Muscle layer of duodenum (tissue), 2 donors: ENCODE measurements around the gene SYDE1.

Source experiments
- H3K27ac ChIP-seq: one replicate; pipeline ENCODE4 v1.7.0; 2013; ENCODE audit warnings: mild to moderate bottlenecking, low read length
- H3K27me3 ChIP-seq: one replicate; pipeline ENCODE4 v1.7.0; 2013; ENCODE audit warnings: low read depth, mild to moderate bottlenecking, control low read depth, low read length
- H3K36me3 ChIP-seq, 2 donors: one replicate each; pipeline ENCODE4 v1.7.0; 2013; ENCODE audit warnings: low read length in 2 of 2, control low read depth in 1 of 2, mild to moderate bottlenecking in 1 of 2; ENCODE audit not compliant: insufficient read depth in 2 of 2, control insufficient read depth in 1 of 2
- H3K4me1 ChIP-seq, 2 donors: one replicate each; pipeline ENCODE4 v1.7.0; 2013; ENCODE audit warnings: low read length in 2 of 2, mild to moderate bottlenecking in 2 of 2, control low read depth in 1 of 2, moderate library complexity in 1 of 2; ENCODE audit not compliant: insufficient read depth in 2 of 2, control insufficient read depth in 1 of 2
- H3K4me3 ChIP-seq, 2 donors: one replicate each; pipeline ENCODE4 v1.7.0; 2013; ENCODE audit warnings: low read length in 2 of 2, low read depth in 1 of 2, mild to moderate bottlenecking in 1 of 2
- H3K9me3 ChIP-seq, 2 donors: one replicate each; pipeline ENCODE4 v1.7.0; 2013; ENCODE audit warnings: low read length in 2 of 2, control low read depth in 1 of 2, mild to moderate bottlenecking in 1 of 2; ENCODE audit not compliant: control insufficient read depth in 1 of 2
- donor health status: healthy.

The SYDE1 gene

GRCh38 chr19:15109768-15110417, 2.7 kb downstream of the SYDE1 start:
- H3K4me3 ChIP-seq, result no peak overlapping the region
- no peak overlapping the region for H3K27ac ChIP-seq
- peaks cover 0 to 17% of the 10 kb centered on the region in 2 donors for H3K4me1 ChIP-seq
- H3K27me3 ChIP-seq, result no peaks in the 10 kb centered on the region
- no peaks in the 10 kb centered on the region for H3K9me3 ChIP-seq
- peaks cover 12 to 46% of the 10 kb centered on the region in 2 donors for H3K36me3 ChIP-seq

GRCh38 chr19:15110418-15110815, 3.2 kb downstream of the SYDE1 start:
- Histone ChIP-seq H3K27ac (no peak overlapping the region), H3K36me3 (peaks cover 13 to 51% of the 10 kb centered on the region in 2 donors), H3K4me3 (no peak overlapping the region), H3K9me3 (no peaks in the 10 kb centered on the region), H3K27me3 (no peaks in the 10 kb centered on the region), H3K4me1 (peaks cover 0 to 22% of the 10 kb centered on the region in 2 donors)

DNA sequence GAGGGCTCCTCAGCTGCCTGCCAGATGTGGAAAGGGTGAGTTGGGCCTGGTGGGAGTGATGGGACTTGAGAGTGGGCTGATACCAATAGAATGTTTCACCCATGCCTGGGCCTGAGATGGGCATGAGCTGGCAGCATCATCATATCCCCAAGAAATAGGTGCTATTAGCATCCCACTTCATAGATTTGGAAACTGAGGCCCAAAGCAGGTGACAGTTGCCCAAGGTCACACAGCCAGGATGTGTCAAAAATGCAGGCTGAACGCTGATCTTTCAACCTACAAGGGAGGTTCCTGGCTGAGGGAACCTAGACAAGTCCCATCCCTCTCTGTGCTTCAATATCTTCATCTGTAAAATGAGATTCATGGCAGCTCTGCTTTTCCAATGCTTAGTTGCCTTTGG, 4.6 kb downstream of the SYDE1 start:
- Histone ChIP-seq H3K9me3 (no peaks in the 10 kb centered on the region), H3K36me3 (peaks cover 18 to 64% of the 10 kb centered on the region in 2 donors), H3K27ac (no peak overlapping the region), H3K4me3 (no peak overlapping the region), H3K27me3 (no peaks in the 10 kb centered on the region), H3K4me1 (peaks cover 0 to 24% of the 10 kb centered on the region in 2 donors)

- H3K4me3 ChIP-seq, result no peak overlapping the region
- H3K9me3 ChIP-seq, result no peaks in the 10 kb centered on the region
- peaks cover 0 to 24% of the 10 kb centered on the region in 2 donors for H3K4me1 ChIP-seq
- H3K36me3 ChIP-seq, result peaks cover 23 to 71% of the 10 kb centered on the region in 2 donors
- H3K27me3 ChIP-seq, result no peaks in the 10 kb centered on the region
- no peak overlapping the region for H3K27ac ChIP-seq
Observed at GRCh38 chr19:15112385-15112784, 5.2 kb downstream of the SYDE1 start.

- Histone ChIP-seq H3K4me1 (peaks cover 0 to 16% of the 10 kb centered on the region in 2 donors), H3K27me3 (no peaks in the 10 kb centered on the region), H3K9me3 (no peaks in the 10 kb centered on the region), H3K27ac (no peak overlapping the region), H3K4me3 (no peak overlapping the region), H3K36me3 (peaks cover 30 to 82% of the 10 kb centered on the region in 2 donors)
Observed at GRCh38 chr19:15113245-15114152, 6.3 kb downstream of the SYDE1 start.

GRCh38 chr19:15114153-15114540, 6.9 kb downstream of the SYDE1 start:
- peaks cover 0 to 14% of the 10 kb centered on the region in 2 donors for H3K4me1 ChIP-seq
- no peaks in the 10 kb centered on the region for H3K9me3 ChIP-seq
- no peaks in the 10 kb centered on the region for H3K27me3 ChIP-seq
- H3K36me3 ChIP-seq, result peaks cover 37 to 88% of the 10 kb centered on the region in 2 donors
- H3K4me3 ChIP-seq, result no peak overlapping the region
- H3K27ac ChIP-seq, result no peak overlapping the region

- Histone ChIP-seq H3K27ac (no peak overlapping the region), H3K4me1 (peaks cover 0 to 14% of the 10 kb centered on the region in 2 donors), H3K27me3 (no peaks in the 10 kb centered on the region), H3K4me3 (no peak overlapping the region), H3K9me3 (no peaks in the 10 kb centered on the region), H3K36me3 (peaks cover 42 to 93% of the 10 kb centered on the region in 2 donors)
Observed at GRCh38 chr19:15115080-15115479, 7.9 kb downstream of the SYDE1 start.

GRCh38 chr19:15115762-15116615, 8.8 kb downstream of the SYDE1 start:
- no peaks in the 10 kb centered on the region for H3K27me3 ChIP-seq
- no peaks in the 10 kb centered on the region for H3K9me3 ChIP-seq
- H3K36me3 ChIP-seq, result peaks cover 48 to 94% of the 10 kb centered on the region in 2 donors
- no peak overlapping the region for H3K27ac ChIP-seq
- peaks cover 0 to 14% of the 10 kb centered on the region in 2 donors for H3K4me1 ChIP-seq
- no peak overlapping the region for H3K4me3 ChIP-seq

DNA sequence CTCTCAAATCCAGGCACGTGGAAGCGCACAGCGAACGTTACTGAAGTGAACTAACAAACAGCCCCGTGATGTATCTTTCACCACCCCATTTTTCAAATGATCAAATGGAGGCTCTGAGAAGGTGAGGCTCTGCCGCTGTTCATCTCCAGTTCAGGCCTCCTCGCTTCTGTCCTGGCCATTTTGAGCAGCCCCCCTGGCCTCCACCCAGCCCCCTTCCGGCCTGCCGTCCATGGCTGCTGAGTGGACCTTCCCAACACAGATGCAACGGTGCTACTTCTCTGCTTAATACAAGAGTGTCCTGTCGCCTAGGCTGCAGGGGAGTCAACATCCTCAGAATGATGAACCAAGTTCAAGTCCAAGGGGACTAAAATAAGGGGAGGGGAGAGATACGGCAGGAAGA, 9.7 kb downstream of the SYDE1 start:
- H3K36me3 ChIP-seq, result peaks cover 48 to 92% of the 10 kb centered on the region in 2 donors
- H3K27me3 ChIP-seq, result no peaks in the 10 kb centered on the region
- H3K9me3 ChIP-seq, result no peaks in the 10 kb centered on the region
- H3K4me1 ChIP-seq, result peaks cover 0 to 14% of the 10 kb centered on the region in 2 donors
- H3K4me3 ChIP-seq, result no peak overlapping the region
- no peak overlapping the region for H3K27ac ChIP-seq

- Histone ChIP-seq H3K4me3 (no peak overlapping the region), H3K27me3 (no peaks in the 10 kb centered on the region), H3K4me1 (peaks cover 0 to 17% of the 10 kb centered on the region in 2 donors), H3K27ac (no peak overlapping the region), H3K36me3 (peaks cover 45 to 92% of the 10 kb centered on the region in 2 donors), H3K9me3 (no peaks in the 10 kb centered on the region)
Observed at GRCh38 chr19:15118248-15118647, 11.0 kb downstream of the SYDE1 start.
